Inferior parietal cortex (tissue), 1 donor: ENCODE data around the gene ACOX1.

Experiments used
- DNase-seq: peaks from one replicate; pipeline ENCODE4 v3.0.0-alpha.2; 2016; ENCODE audit errors: extremely low spot score

The ACOX1 gene

GRCh38 chr17:75909051-75909811 is 69.7 kb downstream of the ACOX1 start:
- DNase-seq, result no peak

GRCh38 chr17:75908201-75908600 is 70.8 kb downstream of the ACOX1 start:
- no peak for DNase-seq

- DNase-seq, result no peak
Observed at GRCh38 chr17:75906143-75906884, 72.7 kb downstream of the ACOX1 start.

GRCh38 chr17:75904749-75905521 is 74.0 kb downstream of the ACOX1 start, which contains the start of gene MRPL38:
Gene MRPL38, minus strand, starts transcription at chr17:75904884. Its CDS starts 9 bp downstream, at chr17:75904875.
- DNase-seq, result peak; percentile 85

DNA sequence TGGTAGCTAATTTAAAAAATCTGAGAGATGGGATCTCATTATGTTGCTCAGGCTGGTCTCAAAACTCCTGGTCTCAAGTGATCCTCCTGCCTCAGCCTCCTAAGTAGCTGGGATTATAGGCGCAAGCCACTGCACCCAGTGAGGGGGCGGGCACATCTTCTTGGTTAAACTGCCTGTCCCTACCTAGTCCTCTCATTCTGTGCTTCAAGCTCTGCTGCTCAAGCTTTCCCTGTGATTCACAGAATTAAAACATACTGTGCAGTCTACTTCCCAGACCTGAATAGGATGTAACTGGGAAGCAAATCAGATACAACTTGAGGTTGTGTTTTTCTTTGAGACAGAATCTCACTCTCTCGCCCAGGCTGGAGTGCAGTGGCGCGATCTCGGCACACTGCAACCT is 76.6 kb downstream of the ACOX1 start:
- no peak for DNase-seq

DNA sequence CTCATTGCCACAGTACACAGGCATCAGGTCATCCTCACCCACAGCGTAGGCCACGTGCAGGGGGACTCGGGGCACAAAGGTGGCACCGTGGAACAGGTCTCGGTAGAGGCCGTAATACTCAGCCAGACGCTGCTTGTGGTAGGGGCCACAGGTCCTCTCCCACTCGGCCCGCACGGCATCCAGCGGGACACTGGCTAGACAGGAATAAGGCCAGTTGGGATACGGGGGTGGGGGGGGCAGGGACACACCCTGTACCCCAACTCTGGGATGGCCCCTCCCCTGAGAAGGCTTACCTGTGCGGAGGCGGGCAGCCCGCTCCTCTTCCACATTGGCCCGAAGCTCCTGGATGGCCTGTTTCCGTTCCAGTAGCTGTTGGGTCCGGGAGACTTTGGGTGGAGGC is 77.2 kb downstream of the ACOX1 start:
- no peak for DNase-seq

GRCh38 chr17:75900691-75901533 is 78.1 kb downstream of the ACOX1 start:
- DNase-seq, result no peak

- DNase-seq, result no peak
Observed at GRCh38 chr17:75899767-75900468, 79.0 kb downstream of the ACOX1 start.

DNA sequence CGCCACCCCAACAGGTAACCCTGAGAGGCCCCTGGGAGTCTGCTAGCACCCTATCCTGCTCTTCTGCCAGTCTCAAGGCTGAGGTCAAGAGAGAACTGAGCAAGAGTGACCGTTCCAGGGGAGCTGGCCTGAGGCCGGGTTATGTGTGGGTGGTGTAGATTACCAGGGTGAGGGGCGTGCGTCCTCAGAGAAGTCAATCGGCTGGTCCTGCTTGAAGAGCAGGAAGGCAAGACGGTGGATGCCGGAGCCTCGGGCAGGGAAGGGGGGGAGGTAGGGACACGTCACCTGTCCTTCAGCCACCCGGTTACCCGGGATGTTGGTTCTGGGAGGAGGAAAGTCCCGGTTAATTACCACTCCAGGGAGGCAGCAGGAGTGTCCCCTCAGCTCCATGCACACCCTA is 79.6 kb downstream of the ACOX1 start:
- no peak for DNase-seq

DNA sequence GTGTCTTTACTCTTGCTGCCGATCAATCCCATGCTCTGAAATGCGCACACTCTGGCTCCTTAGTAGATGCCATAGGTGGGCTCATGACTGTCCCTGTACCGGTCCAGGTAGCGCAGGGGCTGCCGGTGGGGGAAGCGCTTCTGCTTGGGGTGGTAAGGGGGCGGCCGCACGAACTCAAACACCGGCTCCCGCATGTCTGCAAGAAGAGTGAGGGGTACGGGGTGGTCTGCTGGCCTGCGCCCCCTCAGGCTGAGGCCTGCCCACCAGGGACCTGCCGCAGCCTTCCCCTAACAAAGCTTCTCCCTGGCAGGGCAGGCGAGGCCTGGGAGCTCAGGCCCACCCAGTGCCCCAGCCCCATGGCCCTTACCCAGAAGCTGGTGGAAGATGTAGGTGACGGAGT is 80.2 kb downstream of the ACOX1 start:
- no peak for DNase-seq

DNA sequence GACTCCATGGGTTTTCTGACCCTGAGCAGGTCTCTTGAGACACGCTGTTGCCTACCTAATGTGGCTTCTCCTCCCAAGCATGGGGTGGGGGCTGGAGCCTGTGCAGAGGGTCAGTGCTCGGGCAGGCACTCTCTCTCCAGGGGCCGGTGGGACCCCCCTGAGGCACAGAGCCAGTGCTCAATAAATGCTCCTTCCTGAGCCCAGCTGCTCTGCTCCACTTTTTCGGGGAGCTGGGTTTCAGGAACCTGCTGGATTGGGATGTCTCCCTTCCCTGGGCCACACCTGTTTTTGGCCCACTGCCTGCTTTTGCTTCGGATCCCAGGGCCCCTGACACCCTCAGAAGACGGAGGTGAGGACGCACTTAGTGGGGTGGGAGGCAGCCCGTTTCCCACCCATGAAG is 80.9 kb downstream of the ACOX1 start:
- DNase-seq, result no peak

GRCh38 chr17:75897160-75898019 is 81.6 kb downstream of the ACOX1 start:
- DNase-seq, result no peak

DNA sequence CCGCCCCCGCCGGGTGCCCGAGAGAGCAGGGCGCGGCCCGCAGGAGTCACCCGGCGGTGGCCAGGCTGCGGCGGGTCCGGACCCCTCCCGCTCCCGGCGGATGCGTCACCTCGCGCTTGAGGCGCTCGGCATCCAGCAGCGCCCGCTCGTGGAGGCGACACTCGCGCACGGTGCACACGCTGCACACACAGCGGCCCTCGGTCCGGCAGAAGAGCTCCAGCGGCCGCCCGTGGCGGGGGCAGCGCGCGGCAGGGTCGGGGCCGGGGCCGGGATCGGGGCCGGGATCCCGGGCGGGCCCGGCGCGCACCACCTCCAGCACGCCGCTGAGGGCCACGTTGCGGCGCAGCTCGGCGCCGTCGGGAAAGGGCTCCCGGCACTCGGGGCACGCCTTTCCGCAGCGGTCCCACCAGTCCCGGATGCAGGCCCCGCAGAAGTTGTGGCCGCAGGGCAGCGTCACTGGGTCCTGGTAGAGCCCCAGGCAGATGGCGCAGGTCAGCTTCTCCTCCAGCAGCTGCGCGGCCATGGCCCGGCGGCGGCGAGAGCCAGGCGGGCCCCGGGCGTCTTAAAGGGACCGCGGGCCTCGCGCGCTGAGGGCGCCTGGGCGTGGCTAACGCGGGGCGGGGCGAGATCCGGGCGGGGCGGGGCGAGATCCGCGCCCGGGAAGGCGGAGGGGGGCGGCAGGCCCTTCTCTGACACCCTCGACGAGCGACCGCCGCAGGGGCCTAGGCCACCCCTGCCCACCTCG is 82.4 kb downstream of the ACOX1 start, which contains the start of gene TRIM65:
Gene TRIM65 (minus strand): TSS at position 537 of the 745 bp plus-strand sequence. CDS start 14 bp downstream, at position 523.
- DNase-seq, result peak; percentile 74

DNA sequence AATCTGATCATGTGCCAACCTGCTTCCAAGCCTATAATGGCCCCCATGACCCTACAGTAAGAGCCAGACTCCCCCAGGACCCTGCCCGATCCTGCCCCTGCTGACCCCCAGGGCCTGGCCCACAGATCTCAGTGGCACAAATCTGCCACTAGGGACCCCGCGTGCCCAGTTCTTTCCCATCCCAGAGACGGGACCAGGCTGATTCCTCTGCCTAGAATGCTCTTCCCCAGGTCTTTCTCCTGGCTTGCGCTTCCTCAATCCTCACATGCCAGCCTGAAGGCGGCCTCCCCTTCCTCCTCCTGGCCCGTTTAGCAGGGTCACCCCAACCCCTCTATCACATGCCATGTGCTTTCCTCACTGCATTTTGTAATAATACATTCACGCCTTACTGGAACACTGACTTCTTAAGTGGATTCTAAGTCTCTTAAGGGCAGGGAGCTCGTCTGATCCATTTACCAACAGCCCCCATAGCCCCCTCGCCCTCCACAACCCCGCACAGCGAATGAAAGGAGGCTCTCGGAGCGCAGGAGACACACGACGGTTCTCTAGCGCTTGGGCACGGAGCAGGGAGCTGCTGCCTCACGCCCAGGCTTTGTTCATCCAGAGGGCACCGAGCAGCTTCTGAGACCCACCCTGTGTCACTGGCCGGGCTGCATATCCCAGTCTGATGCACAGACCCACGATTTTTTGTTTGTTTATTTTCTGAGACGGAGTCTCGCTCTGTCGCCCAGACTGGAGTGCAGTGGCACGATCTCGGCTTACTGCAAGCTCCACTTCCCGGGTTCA is 83.4 kb downstream of the ACOX1 start:
- DNase-seq, result no peak

GRCh38 chr17:75894049-75894733 is 84.8 kb downstream of the ACOX1 start:
- DNase-seq, result no peak

- no peak for DNase-seq
Observed at GRCh38 chr17:75893305-75894048, 85.5 kb downstream of the ACOX1 start.
